Stimulated activated CD8-positive, alpha-beta memory T cell treated with anti-CD3 and anti-CD28 coated beads, Interleukin-12 subunit alpha, Interleukin-12 subunit beta, amount 100 ng/mL, for 4 hours (primary cell): ENCODE data around the gene TMEM108.

Experiments used
- DNase-seq: peaks from one replicate; pipeline ENCODE4 v3.0.0-alpha.2; 2020; ENCODE audit warnings: low read depth

The TMEM108 gene

DNA sequence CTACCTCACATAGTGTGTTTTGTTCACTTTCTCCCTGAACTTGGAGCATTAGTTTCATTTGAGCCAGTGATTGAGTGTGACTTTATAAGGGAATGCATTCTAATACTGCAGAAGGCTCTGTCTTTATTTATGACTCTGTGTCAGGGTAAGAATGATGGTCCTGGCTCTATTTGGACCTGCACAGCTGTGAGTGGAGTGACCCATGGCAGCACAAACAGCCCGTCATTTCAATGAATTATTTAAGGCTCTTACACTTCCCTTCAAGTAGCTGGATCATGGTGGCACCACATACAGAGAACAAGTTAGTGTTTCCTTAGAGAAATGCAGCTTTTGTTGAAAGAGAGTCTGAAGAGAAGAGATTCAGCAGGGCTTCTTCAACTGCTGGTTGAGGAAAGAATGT, 16.4 kb downstream of the TMEM108 start:
- no peak for DNase-seq

DNA sequence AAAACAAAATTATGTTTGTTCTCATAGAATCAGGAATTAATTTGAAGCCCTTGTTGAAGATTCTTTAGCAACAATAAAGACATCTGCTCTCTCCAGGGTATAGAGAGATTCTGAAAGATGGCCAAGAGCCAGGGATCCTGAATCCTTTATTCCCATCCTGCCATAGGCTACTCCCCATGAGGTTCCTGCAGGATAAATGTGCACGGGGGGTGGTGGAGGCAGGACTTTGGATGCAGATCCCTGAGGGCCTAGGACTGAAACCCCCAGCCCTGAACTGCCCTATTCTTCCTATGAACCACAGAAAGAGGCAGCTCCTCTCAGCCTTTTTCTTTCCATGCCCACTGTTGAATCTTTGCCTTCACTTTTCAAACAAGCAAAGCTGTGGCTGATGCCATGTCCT, 17.1 kb downstream of the TMEM108 start:
- no peak for DNase-seq

DNA sequence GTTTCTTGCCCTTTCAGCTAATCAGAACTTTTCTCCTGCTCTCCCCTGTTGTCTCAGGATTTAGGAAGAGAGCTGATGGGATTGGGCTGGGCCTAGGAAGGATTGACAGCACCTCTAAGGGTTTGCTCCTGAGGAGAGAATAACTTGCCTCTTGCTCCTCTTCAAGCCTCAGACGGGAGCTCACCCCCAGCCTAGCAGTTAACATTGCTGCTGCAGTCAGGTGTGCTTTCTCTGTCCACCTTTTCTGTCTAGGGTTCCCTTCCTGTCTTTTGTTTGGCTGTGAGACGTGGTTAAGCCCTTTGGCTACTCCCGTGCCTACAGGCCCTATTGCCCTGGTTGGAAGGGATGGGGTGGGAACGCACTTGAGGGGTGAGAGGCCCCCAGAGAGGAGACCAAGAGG, 20.1 kb downstream of the TMEM108 start:
- DNase-seq: no peak

DNA sequence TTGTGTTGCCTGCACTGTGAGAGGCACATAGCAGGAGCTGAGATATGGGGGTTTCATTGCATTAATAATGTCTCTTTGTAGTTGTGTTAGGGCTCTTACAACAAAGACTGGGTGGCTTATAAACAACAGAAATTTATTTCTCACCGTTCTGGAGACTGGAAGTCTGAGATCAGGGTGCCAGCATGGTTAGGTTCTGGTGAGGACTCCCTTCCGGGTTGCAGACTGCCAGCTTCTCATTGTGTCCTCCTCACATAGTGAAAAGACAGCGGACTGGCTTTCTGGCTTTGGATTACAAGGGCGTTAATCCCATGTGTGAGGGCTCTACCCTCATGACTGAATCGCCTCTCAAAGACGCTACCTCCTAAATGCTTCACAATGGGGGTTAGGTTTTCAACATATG, 20.6 kb downstream of the TMEM108 start:
- no peak for DNase-seq

DNA sequence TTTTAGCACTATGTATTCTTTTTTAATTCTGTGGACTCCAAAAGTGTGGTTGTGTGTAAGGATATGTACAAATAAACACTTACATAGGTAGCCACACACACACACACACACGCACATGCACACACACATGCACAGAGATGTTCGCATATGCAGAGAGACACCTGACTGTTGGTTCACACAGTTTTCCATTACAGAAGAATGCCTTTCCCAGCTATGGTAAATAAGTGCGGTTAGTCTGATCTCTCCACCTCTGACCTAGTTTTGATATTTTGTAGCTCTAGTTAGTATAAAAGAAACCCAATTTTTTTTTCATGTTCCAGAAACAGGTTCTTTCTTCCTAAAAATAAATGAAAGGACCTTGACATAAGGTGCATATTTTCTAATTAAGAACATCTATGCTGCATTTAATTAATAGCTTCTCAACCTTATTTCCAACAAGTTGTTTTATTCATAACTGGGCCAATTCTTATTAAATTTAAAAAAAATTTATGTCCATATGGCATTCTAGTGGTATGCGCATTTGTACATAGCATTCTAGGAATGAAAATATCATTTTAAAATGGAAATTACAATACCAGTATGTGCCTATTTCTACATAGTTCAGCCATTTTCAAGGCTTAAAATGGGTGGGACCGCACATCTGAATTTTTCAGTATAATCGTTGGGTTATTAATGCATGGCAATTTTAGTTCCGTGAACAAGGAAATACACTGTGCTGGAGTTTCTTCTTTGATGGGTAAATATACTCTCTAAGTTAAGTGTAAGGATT, 27.2 kb downstream of the TMEM108 start:
- DNase-seq: no peak

DNA sequence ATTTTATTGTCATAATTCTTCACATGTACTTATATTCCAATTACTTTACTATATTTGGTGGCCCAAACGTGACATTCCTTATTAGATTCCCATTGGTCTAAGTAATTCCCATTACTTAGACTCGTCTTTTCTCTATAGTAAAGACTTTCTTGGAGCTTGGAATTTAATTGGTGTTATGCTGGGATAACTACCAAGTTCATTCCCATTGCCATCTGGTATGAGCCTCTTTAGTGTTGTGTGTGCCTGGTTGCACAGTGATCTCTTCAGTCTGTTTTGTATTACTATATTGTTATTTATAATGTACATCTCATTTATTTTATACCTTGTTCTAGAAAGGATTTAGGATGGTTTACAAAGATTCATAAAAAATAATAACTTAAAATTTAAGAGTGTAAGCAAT, 27.8 kb downstream of the TMEM108 start:
- no peak for DNase-seq

DNA sequence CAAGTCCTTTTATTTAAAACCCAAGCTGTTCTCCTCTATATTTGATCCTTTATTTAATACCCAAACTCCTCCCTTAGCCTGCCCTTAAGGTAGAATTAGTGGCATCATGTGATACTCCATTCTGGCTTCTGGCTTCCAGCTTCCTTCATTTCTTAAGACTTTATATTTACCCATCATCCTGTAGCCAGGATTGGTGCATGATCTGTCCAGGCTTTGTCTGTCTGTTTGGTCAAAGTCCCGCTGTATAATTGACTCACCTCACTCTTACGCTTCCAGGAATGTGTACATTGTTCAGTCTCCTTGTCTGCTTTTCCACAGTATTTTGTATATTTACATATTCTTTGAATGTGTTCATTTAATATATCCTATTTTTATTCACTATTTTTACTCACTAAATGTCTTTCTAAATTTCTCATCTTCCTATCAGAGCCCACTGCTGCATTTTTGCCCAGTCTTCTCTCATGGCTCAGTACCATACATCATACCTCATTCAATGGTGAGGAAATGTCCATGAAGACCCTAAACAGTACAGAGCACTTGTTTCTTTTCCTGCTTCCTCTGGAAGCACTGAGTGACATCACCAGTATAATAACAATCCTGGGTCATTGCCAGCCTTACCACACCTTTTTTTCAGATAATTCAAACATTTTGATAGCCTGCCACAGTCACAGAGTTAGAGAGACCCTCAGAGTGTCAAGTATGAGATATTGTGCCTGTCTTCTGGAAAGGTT, 31.5 kb downstream of the TMEM108 start:
- no peak for DNase-seq

DNA sequence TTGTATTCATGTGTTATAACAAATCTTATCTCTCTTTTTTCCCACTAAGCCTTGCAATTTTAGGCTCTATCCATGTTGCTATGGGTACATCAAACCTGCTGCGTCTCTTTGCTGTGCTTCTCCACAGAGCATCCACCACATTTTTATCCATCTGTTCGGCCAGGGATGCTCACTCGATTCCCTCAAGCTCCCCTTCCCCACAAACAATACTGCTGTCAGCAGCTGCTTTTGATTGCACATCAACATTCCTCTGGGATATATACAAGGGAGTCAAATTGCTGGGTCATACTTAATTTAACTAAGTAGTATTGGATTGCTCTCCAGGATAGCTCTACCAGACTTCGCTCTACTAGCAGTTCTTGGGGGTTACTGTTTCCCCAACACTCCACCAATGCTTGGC, 36.8 kb downstream of the TMEM108 start:
- DNase-seq: no peak

DNA sequence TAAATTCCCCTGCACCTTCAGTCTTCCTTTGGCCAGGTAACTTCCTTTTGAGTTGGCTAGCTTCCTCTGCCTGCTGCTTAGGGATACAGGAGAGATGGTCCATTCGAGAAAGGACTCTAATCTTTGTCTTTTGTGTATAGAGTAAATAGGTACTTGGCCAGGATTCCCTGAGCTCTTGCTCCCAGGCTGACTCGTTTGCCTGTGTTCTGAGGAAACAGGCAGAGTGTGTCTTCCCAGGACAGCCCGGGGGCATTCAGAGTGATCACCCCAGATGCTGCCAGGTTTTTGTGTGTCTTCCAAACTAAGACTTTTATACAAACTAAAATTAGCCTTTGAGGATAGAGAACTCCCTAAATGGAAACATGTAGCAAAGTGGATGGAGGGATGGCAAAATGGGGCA, 39.5 kb downstream of the TMEM108 start:
- DNase-seq: no peak

DNA sequence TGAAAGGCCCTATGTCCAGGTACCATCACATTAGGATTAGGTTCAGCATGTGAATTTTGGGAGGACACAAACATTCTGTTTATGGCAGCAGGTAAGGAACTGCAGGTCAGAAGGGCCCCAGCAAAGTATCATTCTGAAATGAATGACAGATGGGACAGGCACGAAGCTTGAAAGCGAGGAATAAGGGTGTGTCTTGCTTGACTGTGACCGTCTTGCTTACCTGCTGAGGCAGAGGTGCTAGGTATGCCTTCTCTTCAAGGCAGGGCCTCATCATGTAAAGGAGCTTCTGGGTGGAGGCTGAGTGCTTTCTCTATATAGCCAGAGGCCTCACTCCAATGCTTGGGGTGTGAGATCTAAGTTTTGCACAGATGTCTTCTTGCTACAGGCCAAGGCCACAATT, 41.4 kb downstream of the TMEM108 start:
- DNase-seq: no peak

DNA sequence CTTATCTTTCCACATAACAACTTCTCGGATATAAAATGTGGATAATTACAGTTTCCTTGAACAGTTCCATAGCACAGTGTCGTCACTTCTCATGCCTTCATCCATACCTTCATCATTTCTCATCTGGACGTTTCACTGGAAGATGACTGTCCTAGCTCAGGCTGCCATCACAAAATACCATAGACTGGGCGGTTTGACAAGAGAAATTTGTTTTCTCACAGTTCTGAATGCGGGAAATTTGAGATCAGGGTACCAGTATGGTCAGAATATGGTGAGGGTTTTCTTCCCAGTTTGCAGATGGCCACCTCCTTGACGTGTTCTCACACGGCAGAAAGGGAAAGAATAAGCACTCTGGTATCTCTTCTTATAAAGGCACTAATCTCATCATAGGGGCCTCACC, 42.8 kb downstream of the TMEM108 start:
- no peak for DNase-seq

DNA sequence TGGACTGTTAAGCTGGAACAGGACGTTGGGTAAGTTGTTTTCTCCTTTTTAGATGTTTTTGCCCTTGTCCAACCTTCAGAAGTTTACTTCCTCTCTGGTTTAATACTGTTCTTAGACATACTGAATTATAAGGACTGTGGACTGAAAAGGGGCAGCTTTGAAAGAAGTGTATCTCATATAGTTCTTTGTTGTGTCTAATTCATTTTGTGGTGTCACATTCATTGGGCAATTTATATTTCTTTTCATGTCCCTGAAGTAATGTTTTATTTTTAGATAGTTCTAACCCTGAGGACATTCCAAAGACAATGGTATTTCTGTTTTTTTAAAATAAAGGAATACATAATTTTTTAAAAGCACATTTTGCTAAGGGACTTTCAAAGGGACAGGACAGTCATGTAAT, 45.2 kb downstream of the TMEM108 start:
- DNase-seq: no peak

DNA sequence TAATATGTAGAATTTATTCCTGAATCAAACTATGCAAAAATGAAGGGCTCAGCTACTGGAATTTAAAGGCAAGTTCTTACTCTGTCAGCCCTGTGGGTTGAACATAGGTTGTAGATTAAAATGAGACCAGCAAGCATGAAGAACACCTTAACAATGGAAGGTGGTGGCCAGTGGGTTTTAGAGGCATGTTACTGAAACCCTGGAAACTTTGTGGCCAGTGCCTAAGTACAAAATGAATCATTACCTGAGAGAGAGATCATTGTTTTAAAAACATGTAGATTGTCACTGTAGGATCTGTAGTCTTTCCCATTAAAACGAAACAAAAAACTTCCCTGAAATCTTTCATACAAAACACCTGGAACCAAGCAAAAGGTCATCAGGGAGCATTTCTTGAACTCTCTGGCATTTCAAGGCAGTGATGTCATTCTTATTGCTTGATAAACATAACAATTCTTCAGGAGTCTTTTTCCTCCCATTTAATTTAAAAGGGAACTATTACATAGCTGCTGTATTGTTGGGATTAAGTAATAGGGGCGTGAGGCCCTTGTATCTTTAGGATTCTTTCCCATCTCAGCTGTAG, 51.8 kb downstream of the TMEM108 start:
- no peak for DNase-seq

DNA sequence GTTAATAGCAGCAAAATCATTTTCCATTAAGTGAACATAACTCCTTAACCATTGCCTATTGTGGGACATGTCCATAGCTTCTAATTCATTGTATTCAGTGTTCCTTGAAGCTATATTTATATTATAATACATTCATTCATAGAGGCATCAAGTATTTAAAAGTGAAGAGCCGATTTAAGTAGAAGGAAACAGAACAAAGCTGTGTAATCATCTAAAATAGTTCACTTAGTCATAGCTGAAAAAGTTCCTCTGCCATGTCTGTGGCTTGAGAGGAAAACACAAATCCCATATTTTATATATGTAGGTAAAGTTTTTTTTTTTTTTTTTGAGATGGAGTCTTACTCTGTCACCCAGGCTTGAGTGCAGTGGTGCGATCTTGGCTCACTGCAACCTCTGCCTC, 54.5 kb downstream of the TMEM108 start:
- no peak for DNase-seq

DNA sequence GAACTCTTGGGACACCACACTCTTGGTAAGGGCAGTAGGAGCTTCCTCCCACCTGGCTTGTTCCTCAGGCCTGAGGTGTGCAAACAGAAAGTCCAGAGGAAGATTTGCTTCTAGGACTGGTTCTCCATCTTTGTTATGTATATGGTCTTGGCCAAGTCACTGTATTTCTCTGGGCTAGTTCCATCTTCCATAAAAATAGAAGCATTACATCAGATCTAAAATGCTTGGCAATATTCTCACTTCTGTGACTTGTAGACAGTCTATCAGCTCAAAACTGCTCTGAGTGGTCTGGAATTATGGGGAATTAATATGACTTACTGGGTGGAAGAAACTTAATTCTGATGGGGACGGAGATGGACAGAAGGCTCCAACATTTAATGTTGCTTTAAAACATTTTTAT, 55.2 kb downstream of the TMEM108 start:
- DNase-seq: no peak

DNA sequence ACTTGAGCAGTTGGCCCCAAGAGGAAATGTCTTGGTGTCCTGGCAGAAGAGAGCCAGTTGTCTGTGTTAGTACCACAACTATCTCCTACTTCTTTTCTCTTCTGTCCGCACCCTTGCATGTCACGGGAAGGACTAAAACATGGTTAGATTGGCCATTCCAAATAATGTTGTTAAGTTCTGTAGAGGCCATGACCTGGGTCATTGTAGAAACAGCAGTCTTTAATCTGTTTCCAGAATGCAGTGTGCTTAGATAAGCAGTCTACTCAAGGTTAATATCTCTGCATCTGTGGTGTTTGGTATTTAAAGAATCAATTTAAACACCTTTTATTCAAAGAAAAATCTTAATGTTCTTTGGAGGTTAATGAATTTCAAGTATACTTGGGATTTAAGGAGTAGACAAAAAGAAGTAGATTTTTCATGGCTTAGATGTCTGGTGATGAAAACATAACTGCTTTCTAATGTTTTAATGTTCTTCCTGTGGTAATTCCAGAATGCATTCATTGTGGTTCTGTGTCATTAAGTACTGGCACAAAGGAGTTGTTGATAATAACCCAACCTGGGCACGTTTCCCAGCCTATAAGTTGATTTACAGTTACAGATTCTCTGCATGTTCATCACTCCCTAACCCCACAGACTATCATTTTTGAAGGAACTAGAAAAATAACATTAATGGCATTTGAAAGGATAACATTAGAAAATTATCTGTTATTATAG, 58.9 kb downstream of the TMEM108 start:
- no peak for DNase-seq

DNA sequence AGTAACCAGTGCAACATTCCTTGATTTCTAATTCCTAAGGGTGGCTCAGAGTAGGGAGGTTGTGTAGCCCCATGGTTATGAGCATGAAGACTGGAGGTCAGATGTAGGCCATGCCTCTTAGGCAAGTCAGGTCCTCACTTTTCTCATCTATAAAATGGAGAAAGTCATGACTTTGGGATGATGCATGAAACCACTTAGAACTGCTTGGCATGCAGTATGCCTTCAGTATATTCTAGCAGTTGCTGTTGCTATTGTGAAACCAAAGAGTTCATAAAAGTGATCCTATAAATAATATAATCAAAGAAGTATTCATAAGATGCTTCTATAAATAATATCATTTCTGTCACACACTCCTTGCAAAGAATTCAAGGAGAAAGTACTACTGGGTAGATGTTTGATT, 65.5 kb downstream of the TMEM108 start:
- no peak for DNase-seq

DNA sequence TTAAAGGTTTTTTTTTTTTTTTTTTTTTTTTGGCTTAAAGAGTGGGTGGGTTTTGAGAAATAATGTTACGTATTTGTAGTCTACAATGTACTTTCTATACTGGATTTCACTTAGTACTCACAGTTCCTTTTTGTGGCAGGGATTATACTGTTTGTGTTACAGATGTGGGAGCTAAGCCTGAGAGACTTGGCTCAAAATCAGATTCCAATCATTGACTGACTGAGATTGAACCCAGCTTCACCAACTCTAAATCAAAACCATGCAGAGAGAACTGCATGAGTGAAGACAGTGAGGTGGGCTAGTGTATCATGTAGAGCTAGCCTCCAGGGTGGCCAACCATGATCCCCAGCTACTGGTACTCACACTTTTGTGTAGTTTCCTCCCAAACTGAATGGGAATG, 68.0 kb downstream of the TMEM108 start:
- DNase-seq: no peak

DNA sequence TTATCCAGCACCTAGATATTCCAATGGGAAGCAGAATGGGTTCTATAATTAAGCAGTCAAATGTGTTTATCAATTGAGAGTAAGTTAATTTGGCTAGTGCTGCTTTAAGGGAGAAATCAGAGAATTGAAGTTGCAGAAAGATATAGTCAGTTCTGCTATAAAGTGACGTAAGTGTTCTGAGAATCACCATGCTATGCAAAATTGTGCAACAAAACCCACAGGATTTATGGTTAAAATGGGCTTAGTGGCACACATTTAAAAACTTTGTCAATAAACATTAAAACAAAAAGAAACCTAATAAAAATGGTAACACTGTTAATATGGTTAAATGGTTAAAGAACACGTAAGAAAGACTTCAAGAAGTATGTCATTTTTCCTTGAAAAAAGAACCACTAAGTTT, 74.5 kb downstream of the TMEM108 start:
- DNase-seq: no peak

DNA sequence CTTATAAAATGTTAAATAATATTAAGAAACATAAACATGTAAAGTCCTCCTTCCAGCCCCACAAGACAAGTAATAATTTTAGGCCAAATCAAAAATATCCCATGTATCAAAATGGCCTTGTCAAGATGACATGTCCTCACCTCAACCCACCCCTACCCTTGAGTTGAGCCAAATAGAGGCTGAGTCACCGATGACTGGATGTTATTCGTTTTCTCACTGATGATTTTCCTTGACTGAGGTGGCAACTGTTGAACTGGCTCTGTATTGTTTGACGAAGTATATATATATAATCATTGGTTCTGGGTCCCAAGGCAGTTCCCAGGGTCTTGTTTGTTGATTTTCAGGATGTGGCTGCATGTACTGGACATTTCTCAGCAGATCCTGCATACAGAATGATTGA, 75.3 kb downstream of the TMEM108 start:
- no peak for DNase-seq

DNA sequence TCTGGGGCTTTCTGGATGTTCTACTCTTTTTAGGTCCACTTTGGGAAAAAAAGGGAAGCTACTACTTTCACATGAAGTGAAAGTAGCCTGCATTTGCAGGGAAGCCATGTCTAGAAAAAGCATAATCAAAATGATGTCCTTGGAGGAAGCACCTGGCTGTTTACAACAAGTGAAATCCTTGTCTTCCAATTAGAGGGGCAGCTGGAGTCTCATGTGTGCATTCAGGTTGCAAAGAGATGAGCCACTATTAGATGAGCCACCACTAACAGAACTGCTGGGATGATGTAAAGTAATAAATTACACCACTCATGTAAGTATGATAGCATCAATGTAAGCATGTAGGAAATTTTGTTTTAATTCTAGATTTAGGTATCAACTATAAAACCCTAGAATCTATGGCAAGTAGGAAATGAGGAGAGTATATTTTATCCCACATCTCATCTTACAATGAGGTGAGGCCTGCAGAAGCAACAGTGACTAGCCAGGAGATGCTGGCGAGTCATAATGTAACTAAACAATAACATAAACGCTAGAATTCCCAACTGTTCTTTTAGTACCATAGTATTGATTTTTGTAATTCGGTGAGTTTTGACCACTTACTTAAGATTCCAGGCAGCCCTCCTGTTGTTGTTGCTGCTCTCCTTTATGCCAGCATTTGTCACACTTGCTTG, 75.9 kb downstream of the TMEM108 start:
- DNase-seq: no peak

DNA sequence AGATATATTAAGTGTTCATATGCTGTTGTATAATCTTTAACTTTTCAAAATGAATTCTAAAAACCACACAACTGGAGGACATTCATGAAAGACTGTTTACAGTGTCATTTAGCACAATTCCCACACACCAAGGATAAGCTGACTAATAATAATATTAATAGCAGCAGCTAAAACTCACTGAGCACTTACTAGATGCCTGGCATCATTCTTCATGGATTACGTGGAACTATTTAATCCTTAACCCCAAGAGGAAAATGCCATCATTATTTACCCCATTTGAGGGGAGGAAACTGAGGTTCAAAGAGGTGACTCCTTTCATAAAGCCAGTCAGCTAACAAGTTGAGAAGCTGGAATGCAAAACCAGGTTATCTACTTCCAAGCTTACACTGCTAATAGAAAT, 77.0 kb downstream of the TMEM108 start:
- no peak for DNase-seq
